Heart left ventricle (tissue), 16 donors: ENCODE results near the gene GAP43. TPM values are rescaled to one million over a fixed set of nuclear protein-coding genes. Genes with fewer than 3 reads are reported as not detected.

Experiments used
- ATAC-seq, 4 donors: fragments of 200-7000 bp; cut with Tn5 transposase; one replicate each; pipeline ENCODE4 v1.9.1; 2020 to 2022; ENCODE audit warnings: moderate library complexity in 4 of 4, mild to moderate bottlenecking in 3 of 4, moderate number of reproducible peaks in 1 of 4
- DNase-seq, 5 donors: peaks; one replicate each; pipeline ENCODE4 v3.0.0-alpha.2; 2020
- H3K27ac ChIP-seq, 12 donors: fragments of 200-600 bp; sonication (generic) in 4 of 12; one replicate each; pipeline versions ENCODE4 v1.5.0 to v1.8.0; 2016 to 2022; ENCODE audit warnings: mild to moderate bottlenecking in 2 of 12
- H3K27me3 ChIP-seq, 9 donors: fragments of 200-600 bp; sonication (generic) in 2 of 9; one replicate each; pipeline versions ENCODE4 v1.5.1 to v1.8.0; 2016 to 2022; ENCODE audit warnings: mild to moderate bottlenecking in 3 of 9
- H3K36me3 ChIP-seq, 9 donors: fragments of 200-600 bp; sonication (generic) in 2 of 9; one replicate each; pipeline versions ENCODE4 v1.5.0 to v1.8.0; 2018 to 2022; ENCODE audit warnings: mild to moderate bottlenecking in 2 of 9
- H3K4me1 ChIP-seq, 12 donors: fragments of 200-600 bp; sonication (generic) in 4 of 12; one replicate each; pipeline versions ENCODE4 v1.5.0 to v1.8.0; 2016 to 2022; ENCODE audit warnings: mild to moderate bottlenecking in 3 of 12
- H3K4me3 ChIP-seq, 12 donors: fragments of 200-600 bp; sonication (generic) in 4 of 12; one replicate each; pipeline versions ENCODE4 v1.5.0 to v1.8.0; 2017 to 2022; ENCODE audit warnings: mild to moderate bottlenecking in 9 of 12, moderate library complexity in 4 of 12
- H3K9me3 ChIP-seq, 12 donors: fragments of 200-600 bp; sonication (generic) in 4 of 12; one replicate each; pipeline versions ENCODE4 v1.5.0 to v1.8.0; 2016 to 2022; ENCODE audit warnings: mild to moderate bottlenecking in 1 of 12
- POLR2A ChIP-seq, 2 donors: fragments of 450-650 bp; IDR thresholded peaks; one replicate each; pipeline ENCODE4 v1.6.1; 2017; ENCODE audit warnings: antibody characterized with exemption in 2 of 2, mild to moderate bottlenecking in 2 of 2, moderate library complexity in 2 of 2
- WGBS, 4 donors: extraction: QIAGEN DNeasy Blood & Tissue Kit in 2 of 4; methylation state at CpG; one replicate each; pipeline versions ENCODE4 v1.1.5 to v1.1.7; 2013 to 2018; 5-methylcytosine and 5-hydroxymethylcytosine counted together
- intact Hi-C, 10 donors: fragments of 100-400 bp; cut with DNase I; formaldehyde crosslinking; loops; one replicate each; pipeline versions ENCODE4 v1.11.1 to v1.14.2; 2022
- polyA plus RNA-seq, 2 donors: library from polyadenylated mRNA; stranded (reverse); fragments of 200-250 nt; gene quantifications; one replicate each; pipeline ENCODE4 v1.2.3, GENCODE V29; 2013
- total RNA-seq, 9 donors: library from RNA; depleted of rRNA in 2 of 9; stranded (reverse); fragments of >200 nt in 2 of 9; fragmentation: NEBNext Ultra II Directional in 3 of 9; extraction: Animal tissue kit (Norgen Biotek cat#: 25700) in 3 of 9; gene quantifications; one replicate each; pipeline versions ENCODE4 v1.1.0 to v1.2.4, GENCODE V29; 2016 to 2023
- TF ChIP-seq, protein P1 (sequence below), 12 donors: fragments of 200-600 bp; sonication (generic) in 4 of 12; IDR thresholded peaks; one replicate each; pipeline versions ENCODE4 v1.5.0 to v1.8.0; 2018 to 2022; ENCODE audit warnings: antibody characterized with exemption in 12 of 12, mild to moderate bottlenecking in 5 of 12
- donor health status: ischemic (EF 13 %, LVEDD 7.1; RV severe dilation, severe dysfunction).
- donor health status: healthy with polysubstance abuse.
- donor health status: DM: no; HTN: yes; CAD: no.
- donor health status: DM: no; HTN: no; CAD: no.
- donor health status: ischemic (EF 25% LVEDD 6.9; RV normal size, moderate dysfunction).
- donor health status: ischemic (EF 25% LVEDD 5.7; RV mildly dilated, moderate dysfunction).
- donor health status: healthy.
- donor health status: DM: yes; HTN: yes; CAD: no.
- donor health status: ischemic (EF 35%, LVEDD 5.7; RV mildly dilated, moderate dysfunction).
- donor health status: nonischemic (EF 11% LVEDD 7.7; RV severe dilation, severe dysfunction).
- donor health status: DM: yes; HTN: yes; CAD: no.
- donor health status: PGD.
- donor health status: ischemic (EF 29% LVEDD 5.4; RV normal size, mild dysfunction).
- donor health status: nonischemic (EF 23%, LVEDD 6.1; RV moderate dilation, normal function).

The GAP43 gene
- total and polyA plus RNA-seq, 11 donors: 0.11 to 4.7 (median 1.2) TPM; not detected in 1

GRCh38 chr3:115683305-115683704, 60.0 kb downstream of the GAP43 start:
- Histone ChIP-seq H3K36me3 (no peaks in the 10 kb centered on the region), H3K4me3 (no peak overlapping the region), H3K9me3 (no peaks in the 10 kb centered on the region), H3K27me3 (no peaks in the 10 kb centered on the region), H3K27ac (no peak overlapping the region), H3K4me1 (peaks cover 0 to 6% (median 0%) of the 10 kb centered on the region in 12 donors)
- ATAC-seq (no peak), DNase-seq (no peak)
- no peak for TF ChIP-seq POLR2A (IDR thresholded peaks at IDR 0.05)
- TF ChIP-seq, protein P1, sequence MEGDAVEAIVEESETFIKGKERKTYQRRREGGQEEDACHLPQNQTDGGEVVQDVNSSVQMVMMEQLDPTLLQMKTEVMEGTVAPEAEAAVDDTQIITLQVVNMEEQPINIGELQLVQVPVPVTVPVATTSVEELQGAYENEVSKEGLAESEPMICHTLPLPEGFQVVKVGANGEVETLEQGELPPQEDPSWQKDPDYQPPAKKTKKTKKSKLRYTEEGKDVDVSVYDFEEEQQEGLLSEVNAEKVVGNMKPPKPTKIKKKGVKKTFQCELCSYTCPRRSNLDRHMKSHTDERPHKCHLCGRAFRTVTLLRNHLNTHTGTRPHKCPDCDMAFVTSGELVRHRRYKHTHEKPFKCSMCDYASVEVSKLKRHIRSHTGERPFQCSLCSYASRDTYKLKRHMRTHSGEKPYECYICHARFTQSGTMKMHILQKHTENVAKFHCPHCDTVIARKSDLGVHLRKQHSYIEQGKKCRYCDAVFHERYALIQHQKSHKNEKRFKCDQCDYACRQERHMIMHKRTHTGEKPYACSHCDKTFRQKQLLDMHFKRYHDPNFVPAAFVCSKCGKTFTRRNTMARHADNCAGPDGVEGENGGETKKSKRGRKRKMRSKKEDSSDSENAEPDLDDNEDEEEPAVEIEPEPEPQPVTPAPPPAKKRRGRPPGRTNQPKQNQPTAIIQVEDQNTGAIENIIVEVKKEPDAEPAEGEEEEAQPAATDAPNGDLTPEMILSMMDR (IDR thresholded peaks at IDR 0.05): no peak
- intact Hi-C loops: no loop called here
- WGBS, 4 donors: 80 to 97% (median 91%) methylated on average over 1 of the region's 1 CpG

DNA sequence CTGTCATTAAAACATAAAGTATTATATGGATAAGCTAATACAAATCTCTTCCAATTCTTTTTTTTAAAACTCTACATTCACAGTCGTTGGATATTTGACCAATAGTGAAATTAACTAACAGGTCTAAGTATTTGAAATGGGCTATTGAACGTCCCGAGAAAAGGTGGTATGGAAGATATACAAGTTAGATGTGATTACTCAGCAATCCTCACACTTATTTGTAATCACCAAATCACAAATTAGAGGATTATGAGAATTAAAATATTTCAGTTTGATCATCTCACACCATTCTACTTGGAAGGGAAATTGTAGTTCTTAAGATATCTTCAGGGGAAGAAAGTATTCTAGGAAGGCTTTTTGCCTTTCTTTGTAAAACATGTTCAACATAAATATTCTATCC, 60.5 kb downstream of the GAP43 start:
- DNase-seq (no peak), ATAC-seq (no peak)
- intact Hi-C loops: no loop called here
- no peaks in the 10 kb centered on the region for H3K36me3 ChIP-seq
- H3K4me3 ChIP-seq: no peak overlapping the region
- H3K9me3 ChIP-seq: no peaks in the 10 kb centered on the region
- H3K4me1 ChIP-seq: peaks cover 0 to 6% (median 0%) of the 10 kb centered on the region in 12 donors
- 93 to 95% (median 94%) methylated on average over 3 of the region's 3 CpGs for WGBS, 4 donors
- H3K27me3 ChIP-seq: no peaks in the 10 kb centered on the region
- no peak for TF ChIP-seq POLR2A (IDR thresholded peaks at IDR 0.05)
- TF ChIP-seq, protein P1 (IDR thresholded peaks at IDR 0.05): no peak
- H3K27ac ChIP-seq: no peak overlapping the region

- ATAC-seq: no peak
- no peak overlapping the region for H3K4me3 ChIP-seq
- H3K36me3 ChIP-seq: no peaks in the 10 kb centered on the region
- no peaks in the 10 kb centered on the region for H3K9me3 ChIP-seq
- H3K4me1 ChIP-seq: peaks cover 0 to 6% (median 0%) of the 10 kb centered on the region in 12 donors
- no peak overlapping the region for H3K27ac ChIP-seq
- DNase-seq: no peak
- no peaks in the 10 kb centered on the region for H3K27me3 ChIP-seq
- no peak for TF ChIP-seq POLR2A (IDR thresholded peaks at IDR 0.05)
- TF ChIP-seq, protein P1 (IDR thresholded peaks at IDR 0.05): no peak
- intact Hi-C loops: no loop called here
Observed at GRCh38 chr3:115685097-115685496, 61.8 kb downstream of the GAP43 start.

DNA sequence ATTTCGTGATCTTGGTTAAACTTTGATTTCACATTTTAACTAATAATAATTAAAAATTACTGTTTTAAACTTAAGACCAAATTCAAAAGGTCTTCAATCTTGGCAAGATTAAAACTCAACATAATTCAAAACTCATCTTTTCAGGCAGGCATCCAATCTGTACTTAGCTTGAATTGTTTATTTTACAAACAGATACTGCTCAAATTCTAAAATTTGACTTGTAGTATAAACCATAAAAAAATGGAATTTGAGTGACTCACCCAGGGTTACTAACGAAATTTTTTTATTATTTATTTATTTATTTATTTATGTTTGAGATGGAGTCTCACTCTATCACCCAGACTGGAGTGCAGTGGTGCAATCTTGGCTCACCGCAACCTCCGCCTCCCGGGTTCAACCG, 64.4 kb downstream of the GAP43 start:
- DNase-seq (no peak), ATAC-seq (no peak)
- Histone ChIP-seq H3K4me3 (no peak overlapping the region), H3K4me1 (peaks cover 0 to 9% (median 0%) of the 10 kb centered on the region in 12 donors), H3K9me3 (no peaks in the 10 kb centered on the region), H3K27ac (no peak overlapping the region), H3K36me3 (no peaks in the 10 kb centered on the region), H3K27me3 (no peaks in the 10 kb centered on the region)
- intact Hi-C loops: no loop called here
- 94 to 95% (median 95%) methylated on average over 6 of the region's 6 CpGs for WGBS, 4 donors
- TF ChIP-seq POLR2A (IDR thresholded peaks at IDR 0.05): no peak
- TF ChIP-seq, protein P1 (IDR thresholded peaks at IDR 0.05): no peak
